ENCODE measurements around the gene THAP5.
"Not testable (repeated sequence)": the region's sequence is repeated elsewhere in the genome, so short reads cannot be mapped to it uniquely, and the experiment has no call there.

Gene THAP5

GRCh38 chr7:108581655-108582491 lies 12.4 kb upstream of the THAP5 start:
- no peak for DNase-seq

- no peak for DNase-seq
Measured at GRCh38 chr7:108580298-108580697, 10.8 kb upstream of the THAP5 start.

DNA sequence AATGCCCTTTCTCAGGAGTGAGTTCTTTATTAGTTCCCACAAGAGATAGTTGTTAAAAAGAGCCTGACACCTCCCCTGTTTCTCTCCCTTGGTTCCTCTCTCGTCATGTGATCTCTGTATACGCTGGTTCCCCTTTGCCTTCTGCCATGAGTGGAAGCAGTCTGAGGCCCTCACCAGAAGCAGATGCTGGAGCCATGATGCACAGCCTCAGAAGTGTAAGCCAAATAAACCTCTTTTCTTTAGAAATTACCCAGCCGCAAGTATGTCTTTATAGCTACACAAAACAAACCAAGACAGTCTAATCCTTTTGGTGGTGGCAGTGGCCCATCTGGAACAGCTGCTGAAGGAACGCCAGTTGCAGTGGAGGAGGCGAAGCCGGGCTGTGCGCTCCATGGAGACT lies 9.4 kb upstream of the THAP5 start:
- DNase-seq = no peak

DNA sequence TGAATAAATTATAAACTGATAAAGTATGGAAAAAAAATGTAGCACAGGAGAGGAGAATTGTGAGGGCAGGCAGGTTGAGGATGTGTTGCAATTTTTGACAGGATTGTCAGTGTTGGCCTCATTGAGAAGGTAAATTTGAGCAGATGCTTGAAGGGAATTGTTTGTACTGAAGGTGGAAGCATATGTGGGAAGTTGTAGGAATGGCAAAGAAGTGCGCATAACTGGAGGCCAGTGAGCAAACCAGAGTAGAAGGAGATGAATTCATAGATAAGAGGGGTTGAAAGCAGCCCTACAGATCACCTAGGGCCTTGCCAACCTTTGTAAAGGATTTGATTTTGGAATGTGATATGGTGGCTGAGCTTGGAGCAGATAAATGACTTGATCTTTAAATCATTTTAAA lies 6.6 kb upstream of the THAP5 start:
- DNase-seq = no peak

DNA sequence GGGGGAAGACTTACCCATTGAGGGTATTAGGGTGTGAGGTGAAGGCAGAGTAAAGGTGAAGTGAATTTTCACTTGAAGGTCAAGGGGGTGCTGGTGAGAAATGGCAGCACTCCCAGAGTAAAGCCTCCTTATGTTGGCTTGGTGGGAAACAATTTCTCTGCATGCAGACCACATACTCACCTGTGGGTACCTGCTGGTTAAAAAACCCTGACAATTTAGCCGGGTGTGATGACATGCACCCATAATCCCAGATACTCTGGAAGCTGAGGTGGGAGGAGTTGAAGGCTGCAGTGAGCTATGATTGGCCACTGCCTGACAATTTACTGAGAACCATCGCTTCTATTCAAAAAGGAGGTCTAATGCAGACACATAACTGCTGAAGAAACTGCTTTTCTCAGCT lies 5.7 kb upstream of the THAP5 start:
- DNase-seq = no peak

DNA sequence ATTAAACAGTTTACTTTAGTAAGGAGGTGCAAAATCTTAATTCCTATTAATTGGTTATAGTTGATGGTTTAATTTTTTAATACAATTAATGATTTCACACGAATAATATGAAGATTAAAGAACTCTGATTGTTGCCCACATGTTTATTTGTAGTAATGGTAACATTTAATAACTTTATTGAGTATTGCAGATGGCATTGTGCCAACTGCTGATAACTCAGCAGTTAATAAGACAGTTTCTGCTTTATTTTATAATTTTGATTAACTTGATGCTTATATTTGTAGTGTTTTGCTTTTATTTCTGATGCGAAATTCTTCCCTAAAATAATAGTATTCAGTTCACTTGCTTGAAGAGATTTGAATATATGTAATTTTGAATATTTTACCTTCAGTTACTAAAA lies 3.0 kb upstream of the THAP5 start:
- no peak for DNase-seq

GRCh38 chr7:108570146-108570755 lies 745 bp upstream of the THAP5 start:
- DNase-seq = peak; percentile 46

- DNase-seq = no peak
Measured at GRCh38 chr7:108568801-108569380, 615 bp downstream of the THAP5 start.

DNA sequence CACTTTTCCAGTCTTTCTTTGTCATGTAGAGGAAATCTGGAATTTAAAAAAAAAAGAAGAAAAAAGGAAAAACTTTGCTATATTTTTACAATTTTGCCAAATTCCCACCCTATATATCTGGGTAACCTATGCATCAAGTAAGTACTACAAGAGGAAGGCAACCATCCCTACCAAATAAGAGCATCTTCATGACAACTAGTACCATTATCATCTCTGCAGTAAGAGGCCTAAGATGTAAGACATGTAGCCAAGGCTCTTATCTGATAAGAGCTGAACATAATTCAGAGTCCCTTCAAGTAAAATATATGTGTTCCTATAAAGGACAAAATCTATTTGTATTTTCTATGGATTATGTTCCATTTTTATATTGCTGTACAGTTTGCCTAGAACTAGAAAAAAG lies 3.5 kb downstream of the THAP5 start:
- no peak for DNase-seq

GRCh38 chr7:108561047-108561619 lies 8.4 kb downstream of the THAP5 start:
- no peak for DNase-seq

GRCh38 chr7:108559253-108559652 lies 10.3 kb downstream of the THAP5 start:
- no peak for DNase-seq

DNA sequence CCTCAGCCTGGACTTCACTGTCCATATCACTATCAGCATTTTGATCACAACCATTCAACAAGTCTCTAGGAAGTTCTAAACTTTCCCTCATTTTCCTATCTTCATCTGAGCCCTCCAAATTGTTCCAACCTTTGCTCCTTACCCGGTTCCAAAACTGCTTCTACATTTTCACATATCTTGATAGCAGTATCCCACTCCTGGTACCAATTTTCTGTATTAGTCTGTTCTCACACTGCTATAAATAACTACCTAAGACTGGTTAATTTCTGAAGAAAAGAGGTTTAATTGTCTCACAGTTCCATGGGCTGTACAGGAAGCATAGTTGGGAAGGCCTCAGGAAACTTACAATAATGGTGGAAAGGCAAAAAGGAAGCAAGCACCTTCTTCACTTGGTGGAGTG lies 11.9 kb downstream of the THAP5 start:
- no peak for DNase-seq

DNA sequence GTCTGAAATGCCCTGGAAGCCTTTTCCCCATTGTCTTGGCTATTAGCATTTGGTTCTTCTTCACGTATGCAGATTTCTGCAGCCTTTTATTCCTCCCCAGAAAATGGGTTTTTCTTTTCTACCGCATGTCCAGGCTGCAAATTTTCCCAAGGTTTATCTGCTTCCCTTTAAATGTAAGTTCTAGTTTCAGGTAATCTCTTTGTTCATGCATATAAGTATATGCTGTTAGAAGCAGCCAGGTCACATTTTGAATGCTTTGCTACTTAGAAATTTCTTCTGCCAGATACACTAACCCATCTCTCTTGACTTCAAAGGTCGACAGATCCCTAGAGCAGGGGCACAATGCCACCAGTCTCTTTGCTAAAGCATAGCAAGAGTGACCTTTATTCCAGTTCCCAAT lies 12.3 kb downstream of the THAP5 start:
- DNase-seq = no peak

GRCh38 chr7:108556665-108557064 lies 12.8 kb downstream of the THAP5 start:
- DNase-seq = not testable (repeated sequence)

- DNase-seq = not testable (repeated sequence)
Measured at GRCh38 chr7:108548141-108548896, 21.2 kb downstream of the THAP5 start.

DNA sequence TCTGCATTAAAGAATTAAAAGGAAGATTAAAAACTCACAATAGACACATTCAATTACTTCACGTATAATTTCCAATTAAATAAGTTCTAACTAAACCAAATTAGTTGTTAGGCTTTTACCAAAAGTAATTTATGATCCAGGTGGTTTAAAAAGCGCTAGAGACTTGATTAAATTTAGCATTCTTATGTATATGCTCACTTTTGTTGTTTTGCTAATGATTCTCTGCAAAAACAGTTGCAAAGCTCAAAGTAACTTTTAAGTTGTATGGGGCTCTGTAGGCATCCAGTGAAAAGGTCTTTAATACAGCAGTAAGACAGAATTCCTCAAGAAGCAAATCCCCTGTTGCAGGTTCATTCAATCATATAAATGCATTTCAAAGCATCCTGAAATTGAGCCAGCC lies 28.0 kb downstream of the THAP5 start:
- no peak for DNase-seq

DNA sequence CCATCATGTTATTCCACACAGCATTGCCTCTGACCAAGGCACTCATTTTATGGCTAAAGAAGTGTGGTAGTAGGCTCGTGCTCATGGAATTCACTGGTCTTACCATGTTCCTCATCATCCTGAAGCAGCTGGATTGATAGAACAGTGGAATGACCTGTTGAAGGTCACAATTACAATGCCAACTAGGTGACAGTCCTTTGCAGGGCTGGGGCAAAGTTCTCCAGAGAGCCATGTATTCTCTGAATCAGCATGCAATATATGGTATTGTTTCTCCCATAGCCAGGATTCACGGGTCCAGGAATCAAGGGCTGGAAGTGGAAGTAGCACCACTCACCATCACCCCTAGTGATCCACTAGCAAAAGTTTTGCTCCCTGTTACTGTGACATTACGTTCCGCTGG lies 30.8 kb downstream of the THAP5 start:
- DNase-seq = not testable (repeated sequence)

DNA sequence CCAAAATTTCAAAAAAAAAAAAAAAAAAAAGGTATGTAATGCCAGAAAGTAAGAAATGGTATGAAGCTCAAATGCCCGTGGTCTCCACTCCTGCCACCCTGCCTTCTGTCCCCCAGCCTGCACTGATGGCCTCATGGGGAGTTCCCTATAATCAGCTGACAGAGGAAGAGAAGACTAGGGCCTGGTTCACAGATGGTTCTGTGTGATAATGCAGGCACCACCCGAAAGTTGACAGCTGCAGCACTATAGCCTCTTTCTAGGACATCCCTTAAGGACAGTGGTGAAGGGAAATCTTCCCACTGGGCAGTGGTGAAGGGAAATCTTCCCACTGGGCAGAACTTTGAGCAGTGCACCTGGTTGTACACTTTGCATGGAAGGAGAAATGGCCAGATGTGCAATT lies 31.3 kb downstream of the THAP5 start:
- not testable (repeated sequence) for DNase-seq

GRCh38 chr7:108537229-108537628 lies 32.3 kb downstream of the THAP5 start:
- DNase-seq = no peak

GRCh38 chr7:108535744-108536143 lies 33.8 kb downstream of the THAP5 start:
- DNase-seq = no peak

- no peak for DNase-seq
Measured at GRCh38 chr7:108535257-108535656, 34.2 kb downstream of the THAP5 start.

DNA sequence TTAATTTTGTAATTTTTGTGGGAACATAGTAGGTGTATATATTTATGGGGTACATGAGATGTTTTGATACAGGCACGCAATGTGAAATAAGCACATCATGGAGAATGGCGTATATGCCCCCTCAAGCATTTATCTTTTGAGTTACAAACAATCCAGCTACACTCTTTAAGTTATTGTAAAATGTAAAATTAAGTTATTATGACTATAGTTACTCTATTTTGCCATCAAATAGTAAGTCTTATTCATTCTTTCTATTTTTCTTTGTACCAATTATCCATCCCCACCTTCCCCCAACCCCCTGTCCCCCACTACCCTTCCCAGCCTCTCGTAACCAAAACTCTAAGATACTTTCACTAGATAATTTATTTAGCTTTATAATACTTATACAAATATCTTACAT lies 35.8 kb downstream of the THAP5 start:
- no peak for DNase-seq

DNA sequence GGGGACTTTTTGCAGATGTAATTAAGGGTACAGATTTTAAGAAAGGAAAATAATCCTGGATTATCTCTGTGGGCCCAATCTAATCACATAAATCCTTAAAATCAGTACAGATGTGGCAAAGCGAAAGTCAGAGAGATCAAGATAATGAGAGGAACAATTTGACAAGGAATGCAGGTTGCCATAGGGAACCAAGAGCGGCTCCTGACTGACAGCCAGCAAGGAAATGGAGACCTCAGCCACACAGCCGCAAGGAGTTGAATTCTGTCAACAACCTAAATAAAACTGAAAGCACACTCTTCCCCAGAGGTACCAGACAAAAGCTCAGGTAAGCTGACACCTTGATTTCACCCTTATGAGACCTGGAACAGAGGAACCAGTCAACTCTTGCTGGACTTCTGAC lies 40.2 kb downstream of the THAP5 start:
- no peak for DNase-seq

All from CD4-positive, alpha-beta T cell treated with Interleukin-6 for 4 hours (primary cell).